KBM-7 (cell line): ENCODE measurements around the gene DKK3.

Experiments
- DNase-seq: peaks from one replicate; pipeline ENCODE4 v3.0.0-alpha.2; 2015
- in situ Hi-C: fragments of 300-500 bp; cut with MboI; formaldehyde crosslinking; loops from 2 replicates; pipeline ENCODE4 v1.14.3; 2020; ENCODE audit warnings: low sequenced_read_pairs, low pct_unique_long_range_greater_than_20kb, mixed read lengths

The DKK3 gene

GRCh38 chr11:11960687-11961086, 47.7 kb downstream of the DKK3 start:
- in situ Hi-C loops, result no loop called here

GRCh38 chr11:11959601-11960000, 48.8 kb downstream of the DKK3 start:
- no peak for DNase-seq
- in situ Hi-C loops, result no loop called here

More at GRCh38 chr11:11960687-11961086, 47.7 kb downstream of the DKK3 start:
- peak; percentile 24 for DNase-seq

DNA sequence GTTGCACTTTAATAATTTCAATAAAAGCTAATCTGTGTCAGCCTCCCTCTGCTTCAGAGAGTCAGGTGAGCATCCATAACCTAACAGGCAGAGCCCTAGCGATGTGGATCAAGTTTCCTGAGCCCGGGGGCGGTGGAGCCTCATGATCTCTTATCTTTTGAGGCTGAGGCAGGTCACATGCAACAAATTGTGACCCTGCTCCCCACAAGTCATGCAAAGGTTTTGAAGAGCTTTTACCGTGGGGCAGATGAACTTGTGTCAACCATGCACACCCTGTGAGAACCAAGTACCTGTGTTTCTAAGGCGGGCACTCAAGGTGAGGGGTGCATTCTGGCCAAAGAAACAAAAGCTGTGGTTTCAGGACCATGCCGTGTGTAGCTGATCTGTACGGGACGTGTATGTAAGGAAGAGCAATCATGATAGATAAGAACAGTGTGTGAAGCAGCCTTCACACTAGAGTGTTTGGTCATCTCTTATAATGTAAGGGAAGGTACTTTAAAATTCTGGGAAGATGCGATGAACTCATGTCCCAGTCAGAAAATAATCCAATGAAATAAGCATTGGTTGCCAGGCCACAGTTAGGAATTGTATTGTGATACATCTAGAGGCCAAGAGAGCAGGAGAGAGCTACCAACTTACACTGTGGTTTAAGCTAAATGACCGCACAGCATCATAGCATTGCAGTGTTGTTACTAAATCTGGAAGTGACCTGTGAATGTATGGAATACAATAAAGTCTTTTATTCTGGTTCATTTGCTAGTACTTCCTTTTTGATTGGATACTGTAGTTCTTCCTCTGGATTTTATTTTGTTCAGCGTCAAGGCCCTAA, 49.8 kb downstream of the DKK3 start:
- DNase-seq, result no peak
- in situ Hi-C loops, result no loop called here

DNA sequence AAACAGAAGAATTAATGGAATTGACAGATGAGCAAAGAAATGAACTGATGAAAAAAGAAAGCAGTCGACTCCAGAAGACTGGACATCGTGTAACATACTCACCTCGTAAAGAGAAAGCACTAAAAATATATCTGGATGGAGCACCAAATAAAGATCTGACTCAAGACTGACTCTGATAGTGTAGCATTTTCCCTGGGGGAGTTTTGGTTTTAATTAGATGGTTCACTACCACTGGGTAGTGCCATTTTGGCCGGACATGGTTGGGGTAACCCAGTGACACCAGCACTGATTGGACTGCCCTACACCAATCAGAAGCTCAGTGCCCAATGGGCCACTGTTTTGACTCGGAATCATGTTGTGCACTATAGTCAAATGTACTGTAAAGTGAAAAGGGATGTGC, 52.4 kb downstream of the DKK3 start:
- no peak for DNase-seq
- in situ Hi-C loops, result no loop called here

DNA sequence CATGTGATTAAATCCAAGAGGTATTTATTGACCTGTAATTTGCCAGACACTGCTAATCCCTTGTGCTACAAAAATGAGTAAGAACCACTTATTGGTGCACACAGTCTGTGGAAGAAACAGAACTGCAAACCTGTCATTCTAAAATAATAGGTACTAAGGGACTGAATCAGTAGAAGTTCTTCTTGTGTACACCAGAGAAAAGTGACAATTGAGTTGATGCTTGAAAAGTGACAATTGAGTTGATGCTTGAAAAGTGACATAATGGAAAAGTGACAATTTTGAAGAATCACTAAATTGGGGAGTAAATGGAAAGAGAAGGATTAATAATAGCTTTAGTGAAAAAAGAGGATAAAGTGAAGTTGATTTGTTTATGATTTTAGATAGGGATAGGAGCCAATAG, 56.4 kb downstream of the DKK3 start:
- no peak for DNase-seq
- in situ Hi-C loops, result no loop called here

DNA sequence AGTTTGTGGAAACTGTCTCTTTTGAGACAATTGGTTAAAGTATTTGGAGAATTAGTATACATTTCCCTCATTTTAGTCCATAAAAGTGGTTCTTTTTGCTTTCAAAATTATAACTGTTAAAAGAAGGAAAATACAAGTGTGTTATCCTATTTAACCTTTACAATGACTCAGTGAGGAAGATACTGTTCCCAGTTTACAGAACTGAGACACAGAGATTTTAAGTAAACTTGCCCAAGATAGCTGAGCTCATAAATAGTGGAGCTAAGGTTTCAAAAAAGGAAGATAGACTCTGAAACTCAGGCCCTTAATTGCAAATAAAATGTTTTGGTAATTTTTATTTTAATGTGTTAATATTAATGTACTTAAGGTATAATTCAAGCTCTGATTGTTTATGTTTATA, 58.9 kb downstream of the DKK3 start:
- DNase-seq, result no peak
- in situ Hi-C loops, result no loop called here

DNA sequence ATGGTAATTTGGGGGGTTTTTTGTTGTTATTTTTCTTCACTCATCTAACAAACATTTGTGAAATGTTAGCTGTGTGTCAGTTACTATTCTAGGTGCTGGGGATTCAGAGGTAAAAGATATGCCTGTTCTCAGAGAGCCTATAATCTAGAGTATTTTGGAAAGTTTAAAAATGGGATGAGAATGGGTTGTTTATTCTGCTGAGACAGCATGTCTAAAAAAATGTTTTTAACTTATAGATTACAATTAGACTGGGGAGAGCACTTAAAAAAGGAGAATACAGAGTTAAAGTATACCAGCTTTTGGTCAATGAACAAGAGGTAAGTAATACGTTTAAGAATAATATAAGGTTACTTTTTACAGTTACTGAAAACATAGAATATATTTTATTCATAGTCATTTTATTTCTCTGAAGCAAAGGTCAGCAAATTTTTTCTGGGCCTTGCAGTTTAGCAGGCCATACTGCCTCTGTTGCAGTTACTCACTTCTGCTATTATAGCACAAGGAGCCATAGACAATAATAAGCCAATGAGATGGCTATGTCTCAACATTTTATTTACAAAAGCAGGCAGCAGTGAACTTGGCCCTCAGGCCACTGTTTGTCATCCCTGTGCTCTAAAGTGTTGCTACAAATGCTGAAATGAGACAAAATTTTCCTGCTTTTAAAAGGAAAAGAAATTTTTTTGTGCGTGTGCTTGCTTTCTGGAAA, 60.0 kb downstream of the DKK3 start:
- in situ Hi-C loops, result no loop called here
- no peak for DNase-seq

DNA sequence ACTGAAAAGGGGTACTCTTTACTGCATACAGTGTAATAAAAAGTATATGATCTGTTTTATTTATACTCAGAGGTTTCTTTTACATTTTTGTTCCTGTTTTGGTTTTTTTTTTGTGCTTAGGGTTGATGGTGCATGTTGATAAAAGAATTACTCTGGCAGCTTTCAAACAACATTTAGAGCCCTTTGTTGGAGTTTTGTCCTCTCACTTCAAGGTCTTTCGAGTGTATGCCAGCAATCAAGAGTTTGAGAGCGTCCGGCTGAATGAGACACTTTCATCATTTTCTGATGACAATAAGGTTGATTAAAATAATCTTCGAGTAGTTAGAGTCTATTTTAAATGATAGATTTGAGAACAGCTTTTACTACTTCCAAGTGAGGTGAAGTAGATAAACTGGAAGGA, 60.6 kb downstream of the DKK3 start:
- in situ Hi-C loops, result no loop called here
- DNase-seq, result no peak

DNA sequence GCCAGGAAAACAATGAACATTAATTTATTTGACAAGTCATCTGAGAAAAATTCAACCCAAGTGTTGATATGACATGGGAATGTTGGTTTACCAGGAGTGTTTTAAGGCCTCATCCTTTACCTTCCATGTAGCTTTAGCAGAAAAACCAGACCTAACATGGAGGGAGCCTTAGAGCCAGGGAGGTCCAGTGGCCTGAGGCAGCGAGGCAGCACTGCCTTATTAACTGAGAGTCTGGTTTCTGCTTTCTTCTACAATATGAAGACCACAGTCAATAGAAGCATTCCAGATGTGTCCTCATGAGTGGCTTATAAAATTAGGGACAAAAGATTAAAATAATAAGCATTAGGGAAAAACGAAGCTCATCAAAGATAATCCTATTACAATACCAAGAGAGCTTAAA, 61.5 kb downstream of the DKK3 start:
- DNase-seq, result no peak
- in situ Hi-C loops, result no loop called here

- in situ Hi-C loops, result no loop called here
- DNase-seq, result no peak
Measured at GRCh38 chr11:11946180-11946579, 62.2 kb downstream of the DKK3 start.

DNA sequence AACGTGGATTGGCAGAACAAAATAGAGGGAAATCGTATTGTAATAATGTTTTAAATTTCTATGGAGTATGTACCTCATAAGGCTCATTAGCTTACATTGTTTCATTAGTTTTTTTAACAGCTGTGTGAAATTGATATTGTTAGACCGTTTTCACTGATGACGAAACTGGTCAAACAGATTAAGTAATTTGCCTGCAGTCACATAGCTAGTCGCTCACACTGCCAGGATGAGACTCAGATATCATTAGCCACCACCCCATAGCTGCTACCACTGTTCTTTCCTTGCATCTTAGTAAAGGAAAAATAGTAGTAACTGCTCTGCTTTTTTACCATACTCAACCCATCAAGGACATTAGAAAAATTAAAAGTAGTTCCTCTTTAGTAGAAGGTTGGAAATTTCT, 64.0 kb downstream of the DKK3 start:
- no peak for DNase-seq

DNA sequence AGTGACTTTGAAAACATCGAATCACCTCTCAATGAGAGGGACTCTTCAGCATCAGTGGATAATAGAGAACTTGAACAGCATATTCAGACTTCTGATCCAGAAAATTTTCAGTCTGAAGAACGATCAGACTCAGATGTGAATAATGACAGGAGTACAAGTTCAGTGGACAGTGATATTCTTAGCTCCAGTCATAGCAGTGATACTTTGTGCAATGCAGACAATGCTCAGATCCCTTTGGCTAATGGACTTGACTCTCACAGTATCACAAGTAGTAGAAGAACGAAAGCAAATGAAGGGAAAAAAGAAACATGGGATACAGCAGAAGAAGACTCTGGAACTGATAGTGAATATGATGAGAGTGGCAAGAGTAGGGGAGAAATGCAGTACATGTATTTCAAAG, 65.8 kb downstream of the DKK3 start:
- in situ Hi-C loops, result no loop called here
- no peak for DNase-seq

More for the DNA sequence above, 64.0 kb downstream of the DKK3 start:
- in situ Hi-C loops, result no loop called here

DNA sequence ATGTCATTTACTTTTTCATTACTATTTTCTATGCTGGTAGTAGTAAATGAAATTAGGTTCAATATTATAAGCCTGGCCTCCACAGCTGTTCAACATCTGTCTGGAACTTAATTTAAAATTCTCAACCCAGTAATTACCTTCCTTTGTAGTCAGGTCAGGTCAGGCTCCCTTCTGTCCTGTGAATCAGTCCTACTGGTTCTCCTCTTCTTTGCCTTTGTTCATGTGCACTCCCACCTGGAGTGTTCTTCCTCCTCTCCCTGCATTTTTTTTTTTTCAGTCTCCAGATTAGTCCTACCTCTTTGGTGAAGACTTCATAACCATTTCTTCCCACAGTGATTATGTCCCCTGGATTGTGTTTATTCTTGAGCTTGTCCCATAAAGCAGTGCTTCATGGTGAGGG, 67.9 kb downstream of the DKK3 start:
- no peak for DNase-seq
- in situ Hi-C loops, result no loop called here

GRCh38 chr11:11937957-11938356, 70.5 kb downstream of the DKK3 start:
- in situ Hi-C loops, result no loop called here
- DNase-seq, result no peak

GRCh38 chr11:11937433-11937832, 71.0 kb downstream of the DKK3 start:
- no peak for DNase-seq
- in situ Hi-C loops, result no loop called here

GRCh38 chr11:11935536-11935935, 72.9 kb downstream of the DKK3 start:
- in situ Hi-C loops, result no loop called here
- no peak for DNase-seq

DNA sequence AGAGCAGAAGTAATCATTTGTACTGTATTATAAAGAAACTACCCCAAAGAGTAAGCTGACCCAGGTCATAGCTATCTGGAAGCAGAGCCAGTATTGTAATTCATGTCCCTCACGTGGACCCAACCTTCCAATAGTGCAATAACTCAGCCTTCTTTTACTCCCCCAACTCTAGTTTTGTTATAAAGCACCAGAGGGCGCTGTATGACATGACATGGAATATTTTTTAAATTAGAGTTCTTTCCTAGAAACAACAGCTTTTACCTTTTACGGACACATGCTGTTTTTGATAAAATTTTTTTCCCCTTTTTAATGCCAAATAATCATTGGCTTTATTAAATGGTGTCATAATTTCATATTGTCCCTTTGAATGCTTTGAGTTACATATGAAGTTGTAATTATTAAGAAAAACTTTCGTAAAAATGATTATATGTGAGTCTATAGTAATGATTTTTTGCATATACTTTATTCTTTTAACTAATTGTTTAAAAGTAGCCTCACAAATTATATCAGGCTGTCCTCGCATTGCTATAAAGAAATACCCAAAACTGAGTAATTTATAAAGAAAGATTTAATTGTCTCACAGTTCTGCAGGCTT, 76.9 kb downstream of the DKK3 start:
- peak; percentile 59 for DNase-seq
- in situ Hi-C loops, result no loop called here

- in situ Hi-C loops, result no loop called here
- DNase-seq, result no peak
Measured at GRCh38 chr11:11929920-11930319, 78.5 kb downstream of the DKK3 start.

- in situ Hi-C loops, result no loop called here
- DNase-seq, result no peak
Measured at GRCh38 chr11:11923828-11924227, 84.6 kb downstream of the DKK3 start.

GRCh38 chr11:11916981-11917399, 91.4 kb downstream of the DKK3 start:
- in situ Hi-C loops, result no loop called here
- DNase-seq, result no peak
